Ovary (tissue), 3 donors: Measurements from ENCODE around the gene ARHGAP10.

ENCODE experiments used
- CTCF ChIP-seq, 3 donors: fragments of 450-650 bp in 2 of 3; fragments of 200-600 bp in 1 of 3; IDR thresholded peaks; one replicate each; pipeline versions ENCODE4 v1.5.1 to v1.8.0; 2016 to 2022; ENCODE audit warnings: antibody characterized with exemption in 3 of 3, mild to moderate bottlenecking in 1 of 3
- EP300 ChIP-seq: sonication (generic); formaldehyde crosslinking; IDR thresholded peaks from one replicate; pipeline ENCODE4 v1.6.1; 2017; ENCODE audit warnings: antibody characterized with exemption
- donor health status: DM: no; HTN: no; CAD: no.

- TF ChIP-seq CTCF (IDR thresholded peaks at IDR 0.05) (no peak), EP300 (no peak)
Measured at GRCh38 chr4:147724468-147725201, 7.3 kb upstream of the ARHGAP10 start.
